LNCAP (cell line): ENCODE results near the gene BAAT.

Experiments used
- TF ChIP-seq, protein P1 (sequence below): fragments of 450-650 bp; IDR thresholded peaks from 2 replicates; pipeline ENCODE4 v1.5.1; 2017; ENCODE audit warnings: mild to moderate bottlenecking

The BAAT gene

DNA sequence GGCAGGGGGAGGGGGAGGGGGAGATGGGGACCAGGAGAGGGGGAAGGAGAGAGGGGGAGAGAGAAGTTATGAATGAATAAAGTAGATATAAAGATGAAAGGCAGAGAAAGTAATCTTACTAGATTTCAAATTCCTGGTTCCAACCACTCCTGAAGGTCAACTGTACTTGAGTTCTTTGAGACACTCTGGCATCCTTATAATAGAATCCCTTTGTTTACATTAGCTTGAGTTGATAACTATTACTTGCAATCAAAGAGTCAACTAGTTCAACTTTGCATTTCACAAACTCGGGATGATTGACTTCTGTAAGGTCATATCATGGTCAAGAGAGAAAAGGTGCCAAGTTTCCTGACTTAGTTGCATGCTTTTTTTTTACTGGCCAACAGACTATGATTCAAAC is 42.2 kb downstream of the BAAT start:
- TF ChIP-seq, protein P1, sequence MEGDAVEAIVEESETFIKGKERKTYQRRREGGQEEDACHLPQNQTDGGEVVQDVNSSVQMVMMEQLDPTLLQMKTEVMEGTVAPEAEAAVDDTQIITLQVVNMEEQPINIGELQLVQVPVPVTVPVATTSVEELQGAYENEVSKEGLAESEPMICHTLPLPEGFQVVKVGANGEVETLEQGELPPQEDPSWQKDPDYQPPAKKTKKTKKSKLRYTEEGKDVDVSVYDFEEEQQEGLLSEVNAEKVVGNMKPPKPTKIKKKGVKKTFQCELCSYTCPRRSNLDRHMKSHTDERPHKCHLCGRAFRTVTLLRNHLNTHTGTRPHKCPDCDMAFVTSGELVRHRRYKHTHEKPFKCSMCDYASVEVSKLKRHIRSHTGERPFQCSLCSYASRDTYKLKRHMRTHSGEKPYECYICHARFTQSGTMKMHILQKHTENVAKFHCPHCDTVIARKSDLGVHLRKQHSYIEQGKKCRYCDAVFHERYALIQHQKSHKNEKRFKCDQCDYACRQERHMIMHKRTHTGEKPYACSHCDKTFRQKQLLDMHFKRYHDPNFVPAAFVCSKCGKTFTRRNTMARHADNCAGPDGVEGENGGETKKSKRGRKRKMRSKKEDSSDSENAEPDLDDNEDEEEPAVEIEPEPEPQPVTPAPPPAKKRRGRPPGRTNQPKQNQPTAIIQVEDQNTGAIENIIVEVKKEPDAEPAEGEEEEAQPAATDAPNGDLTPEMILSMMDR = no peak

DNA sequence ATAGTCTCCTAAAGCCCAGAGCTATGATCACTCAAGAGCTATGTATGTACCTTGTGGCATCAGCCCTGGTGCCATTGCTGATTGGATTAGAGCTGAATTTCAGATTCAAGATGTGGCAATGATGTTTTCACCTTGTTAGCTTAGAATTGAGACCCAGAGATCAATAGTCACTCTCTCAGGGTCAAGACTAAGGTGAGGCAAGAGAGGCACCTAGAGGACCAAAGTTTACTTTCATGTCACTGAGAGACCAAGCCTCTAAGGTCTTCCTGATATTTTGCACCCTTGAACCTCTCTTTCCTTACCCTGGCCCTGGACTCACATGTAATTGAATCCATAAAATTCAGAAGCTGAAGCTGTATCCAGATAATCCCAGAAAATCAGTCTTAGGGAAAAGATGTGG is 42.8 kb downstream of the BAAT start:
- TF ChIP-seq, protein P1 = no peak

DNA sequence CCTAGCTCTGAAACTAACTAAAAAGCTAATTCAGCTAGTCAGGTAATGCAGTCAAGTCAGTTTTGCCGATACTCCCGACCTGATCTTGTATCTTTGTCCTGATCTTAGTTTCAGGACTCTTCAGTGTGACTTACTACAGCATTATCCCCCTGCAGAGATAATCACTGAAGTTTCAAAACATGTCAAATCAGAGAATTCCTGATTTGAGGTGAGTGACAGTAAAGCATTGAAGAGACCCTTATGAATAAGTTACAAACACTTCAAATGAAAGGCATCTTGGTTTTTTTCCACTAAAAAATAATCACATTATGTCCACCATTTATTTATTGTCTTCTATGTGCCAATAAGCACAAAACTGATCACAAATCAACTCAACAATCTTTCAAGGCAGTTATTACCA is 47.6 kb downstream of the BAAT start:
- TF ChIP-seq, protein P1 = no peak

DNA sequence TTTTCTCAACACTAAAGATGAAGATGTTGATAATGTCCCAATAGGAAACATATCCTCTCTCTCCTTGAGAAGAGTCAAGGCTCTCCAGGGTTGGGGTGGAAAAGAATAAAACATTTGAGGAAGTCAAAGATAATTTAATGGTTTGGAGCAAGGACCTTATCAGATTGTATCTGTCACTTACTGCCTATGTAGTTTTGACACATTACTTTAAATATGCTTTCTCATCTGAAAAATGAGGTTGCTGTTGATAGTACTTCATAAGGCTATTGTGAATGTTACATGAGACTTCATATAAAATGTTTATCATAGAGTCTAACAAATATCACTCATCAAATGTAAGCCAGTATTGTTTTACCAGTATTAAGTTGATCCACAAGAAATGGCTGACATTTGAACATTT is 48.7 kb downstream of the BAAT start:
- TF ChIP-seq, protein P1 = no peak

GRCh38 chr9:101333926-101334702 is 50.7 kb downstream of the BAAT start:
- TF ChIP-seq, protein P1 = no peak

- TF ChIP-seq, protein P1 = no peak
Observed at GRCh38 chr9:101333490-101333889, 51.3 kb downstream of the BAAT start.

- TF ChIP-seq, protein P1 = no peak
Observed at GRCh38 chr9:101332362-101332761, 52.4 kb downstream of the BAAT start.

DNA sequence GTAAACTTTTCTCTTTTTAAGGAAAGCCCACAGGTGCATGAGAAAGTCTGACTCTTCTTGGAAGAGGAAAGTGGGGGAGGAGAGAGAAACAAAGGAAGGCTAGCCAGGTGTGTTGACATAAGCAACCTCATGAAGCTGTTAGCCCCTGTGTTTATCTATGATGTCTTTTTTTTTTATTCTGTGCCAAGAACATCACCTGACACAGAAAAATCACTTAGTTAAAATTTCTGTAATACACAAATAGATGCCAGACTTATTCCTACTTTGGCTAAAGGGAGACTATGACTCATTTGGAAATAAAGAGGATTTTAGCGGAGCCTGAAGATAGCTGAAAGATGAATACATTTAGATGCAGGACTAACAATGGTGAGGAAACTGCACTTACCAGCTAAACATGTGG is 58.3 kb downstream of the BAAT start:
- TF ChIP-seq, protein P1 = no peak
